ENCODE data around the gene GGNBP2.

DNA sequence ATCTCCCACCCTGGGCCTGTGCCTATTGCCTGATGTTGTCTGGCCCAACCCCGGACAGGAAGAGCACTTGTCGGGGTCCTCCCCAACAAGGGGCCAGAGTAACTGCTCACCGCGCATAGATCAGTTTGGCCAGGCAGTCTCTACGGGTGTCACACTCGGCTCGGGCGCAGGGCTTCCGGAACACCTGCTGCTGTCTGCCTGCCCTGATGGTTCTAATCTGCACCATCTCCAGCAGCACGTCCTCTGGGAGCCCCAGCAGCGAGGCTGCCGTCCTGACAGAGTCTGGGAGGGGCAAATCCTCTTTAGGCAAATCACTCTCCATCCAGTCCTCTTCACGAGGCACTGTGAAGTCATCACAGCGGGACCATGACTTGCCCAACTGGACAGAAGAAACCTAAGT, 34.1 kb upstream of the GGNBP2 start:
- no peak for TF ChIP-seq POLR2A (IDR thresholded peaks at IDR 0.05)
- TF ChIP-seq, protein P1, sequence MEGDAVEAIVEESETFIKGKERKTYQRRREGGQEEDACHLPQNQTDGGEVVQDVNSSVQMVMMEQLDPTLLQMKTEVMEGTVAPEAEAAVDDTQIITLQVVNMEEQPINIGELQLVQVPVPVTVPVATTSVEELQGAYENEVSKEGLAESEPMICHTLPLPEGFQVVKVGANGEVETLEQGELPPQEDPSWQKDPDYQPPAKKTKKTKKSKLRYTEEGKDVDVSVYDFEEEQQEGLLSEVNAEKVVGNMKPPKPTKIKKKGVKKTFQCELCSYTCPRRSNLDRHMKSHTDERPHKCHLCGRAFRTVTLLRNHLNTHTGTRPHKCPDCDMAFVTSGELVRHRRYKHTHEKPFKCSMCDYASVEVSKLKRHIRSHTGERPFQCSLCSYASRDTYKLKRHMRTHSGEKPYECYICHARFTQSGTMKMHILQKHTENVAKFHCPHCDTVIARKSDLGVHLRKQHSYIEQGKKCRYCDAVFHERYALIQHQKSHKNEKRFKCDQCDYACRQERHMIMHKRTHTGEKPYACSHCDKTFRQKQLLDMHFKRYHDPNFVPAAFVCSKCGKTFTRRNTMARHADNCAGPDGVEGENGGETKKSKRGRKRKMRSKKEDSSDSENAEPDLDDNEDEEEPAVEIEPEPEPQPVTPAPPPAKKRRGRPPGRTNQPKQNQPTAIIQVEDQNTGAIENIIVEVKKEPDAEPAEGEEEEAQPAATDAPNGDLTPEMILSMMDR (IDR thresholded peaks at IDR 0.05) = no peak

All from sigmoid colon (tissue), 3 donors.